ENCODE results near the gene SPSB3.
"Not testable (repeated sequence)": the region's sequence is repeated elsewhere in the genome, so short reads cannot be mapped to it uniquely, and the experiment has no call there.

The SPSB3 gene

GRCh38 chr16:1807626-1808025 lies 25.3 kb upstream of the SPSB3 start:
- no peak for TF ChIP-seq ZNF70 (CRISPR knock-in tag; IDR thresholded peaks at IDR 0.05)
- no peak for ATAC-seq

GRCh38 chr16:1800701-1801100 lies 18.3 kb upstream of the SPSB3 start:
- no peak for ATAC-seq
- TF ChIP-seq CREB5 (CRISPR knock-in tag; IDR thresholded peaks at IDR 0.05; ENCODE audit: low read depth) (no peak), ZFP3 (CRISPR knock-in tag; IDR thresholded peaks at IDR 0.05) (no peak), GLIS3 (CRISPR knock-in tag; IDR thresholded peaks at IDR 0.05) (no peak), RARB (CRISPR knock-in tag; IDR thresholded peaks at IDR 0.05) (no peak), BACH2 (CRISPR knock-in tag; IDR thresholded peaks at IDR 0.05; ENCODE audit: borderline replicate concordance) (no peak), ZNF565 (CRISPR knock-in tag; conservative IDR thresholded peaks at IDR 0.05; ENCODE audit: low read depth) (no peak), TCF4 (CRISPR knock-in tag; IDR thresholded peaks at IDR 0.05; ENCODE audit: borderline replicate concordance) (no peak), TOX (CRISPR knock-in tag; IDR thresholded peaks at IDR 0.05; ENCODE audit: borderline replicate concordance) (no peak), OSR1 (CRISPR knock-in tag; IDR thresholded peaks at IDR 0.05) (no peak), PATZ1 (CRISPR knock-in tag; IDR thresholded peaks at IDR 0.05; ENCODE audit: borderline replicate concordance) (no peak)

DNA sequence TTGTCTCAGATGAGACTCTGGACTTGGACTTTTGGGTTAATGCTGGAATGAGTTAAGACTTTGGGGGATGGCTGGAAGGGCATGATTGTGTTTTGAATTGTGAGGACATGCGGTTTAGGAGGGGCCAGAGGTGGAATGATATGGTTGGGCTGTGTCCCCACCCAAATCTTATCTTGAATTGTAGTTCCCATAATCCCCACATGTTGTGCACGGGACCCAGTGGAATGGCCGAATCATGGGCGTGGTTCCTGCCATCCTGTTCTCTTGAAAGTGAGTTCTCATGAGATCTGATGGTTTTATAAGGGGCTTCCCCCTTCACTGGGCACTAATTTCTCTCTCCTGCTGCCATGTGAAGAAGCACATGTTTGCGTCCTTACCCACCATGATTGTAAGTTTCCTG lies 16.9 kb upstream of the SPSB3 start:
- ATAC-seq = not testable (repeated sequence)

DNA sequence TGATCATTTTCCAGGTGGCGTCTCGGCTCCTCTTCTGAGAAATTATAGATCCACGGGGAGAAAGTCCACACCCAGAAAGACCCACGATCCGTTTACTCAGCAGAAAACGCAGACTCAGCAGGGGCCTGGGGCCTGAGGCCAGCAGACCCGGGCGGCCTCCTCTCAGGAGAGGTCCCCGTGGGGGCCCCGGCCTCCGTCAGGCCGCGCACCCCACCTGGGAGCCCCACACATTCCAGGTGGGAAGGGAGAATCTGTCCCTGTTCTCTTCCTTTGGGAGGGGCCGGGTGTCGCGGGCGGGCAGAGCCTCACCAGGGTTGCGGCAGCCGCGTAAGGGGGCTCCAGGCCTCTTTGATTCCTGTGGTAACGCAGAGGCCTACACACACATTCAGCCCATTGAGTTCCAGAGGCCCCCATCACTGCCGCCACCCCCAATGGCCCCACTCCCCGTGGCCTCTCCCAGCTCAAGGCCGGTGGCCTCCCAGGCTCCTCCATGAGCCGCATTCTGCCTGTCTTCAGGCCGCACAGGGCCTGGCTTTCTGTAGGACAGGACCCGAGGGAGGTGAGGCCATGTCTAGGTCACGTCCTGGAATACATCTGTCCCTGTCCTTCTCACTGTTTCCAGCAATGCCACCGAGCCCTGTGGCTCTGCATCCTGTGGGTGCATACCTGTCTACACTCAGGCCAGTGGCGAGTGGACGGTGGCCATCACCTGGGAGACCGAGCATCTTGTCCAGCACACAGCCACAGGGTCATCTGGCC lies 12.7 kb upstream of the SPSB3 start:
- TF ChIP-seq TOX (CRISPR knock-in tag; IDR thresholded peaks at IDR 0.05; ENCODE audit: borderline replicate concordance) (no peak), ESRRG (CRISPR knock-in tag; IDR thresholded peaks at IDR 0.05) (no peak), ISL1 (CRISPR knock-in tag; IDR thresholded peaks at IDR 0.05) (no peak), CSDC2 (CRISPR knock-in tag; IDR thresholded peaks at IDR 0.05) (no peak), SNAI2 (CRISPR knock-in tag; IDR thresholded peaks at IDR 0.05) (no peak), TCF4 (CRISPR knock-in tag; IDR thresholded peaks at IDR 0.05; ENCODE audit: borderline replicate concordance) (no peak), ZFP3 (CRISPR knock-in tag; IDR thresholded peaks at IDR 0.05) (no peak), ZFP30 (CRISPR knock-in tag; IDR thresholded peaks at IDR 0.05) (no peak), TSHZ2 (CRISPR knock-in tag; IDR thresholded peaks at IDR 0.05) (no peak), CREB5 (CRISPR knock-in tag; IDR thresholded peaks at IDR 0.05; ENCODE audit: low read depth) (no peak), OSR1 (CRISPR knock-in tag; IDR thresholded peaks at IDR 0.05) (no peak), PPARA (CRISPR knock-in tag; IDR thresholded peaks at IDR 0.05; ENCODE audit: borderline replicate concordance) (no peak), ZNF70 (CRISPR knock-in tag; IDR thresholded peaks at IDR 0.05) (no peak), ZNF565 (CRISPR knock-in tag; conservative IDR thresholded peaks at IDR 0.05; ENCODE audit: low read depth) (no peak), ZNF8 (CRISPR knock-in tag; IDR thresholded peaks at IDR 0.05) (no peak), ZC3H10 (CRISPR knock-in tag; IDR thresholded peaks at IDR 0.05) (no peak), ARNTL (CRISPR knock-in tag; IDR thresholded peaks at IDR 0.05; ENCODE audit: borderline replicate concordance, low read depth) (no peak), CSRNP3 (CRISPR knock-in tag; IDR thresholded peaks at IDR 0.05) (no peak)
- TF ChIP-seq, protein P1, sequence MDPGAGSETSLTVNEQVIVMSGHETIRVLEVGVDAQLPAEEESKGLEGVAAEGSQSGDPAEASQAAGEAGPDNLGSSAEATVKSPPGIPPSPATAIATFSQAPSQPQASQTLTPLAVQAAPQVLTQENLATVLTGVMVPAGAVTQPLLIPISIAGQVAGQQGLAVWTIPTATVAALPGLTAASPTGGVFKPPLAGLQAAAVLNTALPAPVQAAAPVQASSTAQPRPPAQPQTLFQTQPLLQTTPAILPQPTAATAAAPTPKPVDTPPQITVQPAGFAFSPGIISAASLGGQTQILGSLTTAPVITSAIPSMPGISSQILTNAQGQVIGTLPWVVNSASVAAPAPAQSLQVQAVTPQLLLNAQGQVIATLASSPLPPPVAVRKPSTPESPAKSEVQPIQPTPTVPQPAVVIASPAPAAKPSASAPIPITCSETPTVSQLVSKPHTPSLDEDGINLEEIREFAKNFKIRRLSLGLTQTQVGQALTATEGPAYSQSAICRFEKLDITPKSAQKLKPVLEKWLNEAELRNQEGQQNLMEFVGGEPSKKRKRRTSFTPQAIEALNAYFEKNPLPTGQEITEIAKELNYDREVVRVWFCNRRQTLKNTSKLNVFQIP (CRISPR knock-in tag; IDR thresholded peaks at IDR 0.05; ENCODE audit: borderline replicate concordance, low read depth) = no peak

More for the DNA sequence above, 12.7 kb upstream of the SPSB3 start:
- no peak for ATAC-seq

Data from SK-N-SH treated with all-trans-retinoic acid at 6 μM for 48 hours (cell line).